K562 (cell line): ENCODE measurements around the gene GUCA1A. TPM values are rescaled to one million over a fixed set of nuclear protein-coding genes. Genes with fewer than 3 reads are reported as not detected.
"Not testable (repeated sequence)": the region's sequence is repeated elsewhere in the genome, so short reads cannot be mapped to it uniquely, and the experiment has no call there.

ENCODE experiments used
- ATAC-seq: fragments of 200-7000 bp; cut with Tn5 transposase; 3 replicates; pipeline ENCODE4 v1.9.1; 2020; ENCODE audit warnings: moderate library complexity
- BruUV-seq: library from RNA; stranded (reverse); fragments of 400-500 nt; replicated peaks from 2 replicates; lab custom pipeline; 2021; lab: Mats Ljungman, UMichigan
- CTCF ChIA-PET: fragments of 300-600 bp; formaldehyde crosslinking; extraction: SDS; loops from one replicate; lab custom pipeline; 2021; ENCODE audit warnings: low intra/inter-chr PET ratio; lab: Yijun Ruan, JAX
- POLR2A ChIA-PET: fragments of 300-600, 350-650 bp; sonication (Branson Sonifier 250); formaldehyde crosslinking; extraction: SDS; loops from one replicate; lab custom pipeline; 2021; ENCODE audit warnings: antibody characterized with exemption, inconsistent platforms; lab: Yijun Ruan, JAX
- DNase-seq, 4 experiments: peaks; one replicate each; pipeline versions ENCODE4 v3.0.0 to v3.0.0-alpha.2; 2011 to 2018; ENCODE audit warnings: low spot score in 3 of 4, mixed read lengths in 3 of 4; ENCODE audit errors: extremely low read depth in 1 of 4
- FAIRE-seq: peaks from 2 replicates; lab custom pipeline; 2011; peaks lifted over from hg19 to GRCh38; lab: Jason Lieb, UNC
- H2AFZ ChIP-seq: 2 replicates; pipeline ENCODE4 v1.6.0; 2011; ENCODE audit warnings: low read depth, low read length, control low read depth, inconsistent platforms
- H3K27ac ChIP-seq: fragments of 200-600 bp; 3 replicates; pipeline ENCODE4 v1.8.0; 2011; ENCODE audit warnings: low read depth, mild to moderate bottlenecking, control low read depth, inconsistent platforms, low read length, moderate library complexity, mixed read lengths; ENCODE audit errors: extremely low read depth
- H3K27me3 ChIP-seq, 2 experiments: fragments of 300-600 bp in 1 of 2; 2 replicates in 1 of 2; 3 replicates in 1 of 2; pipeline versions ENCODE4 v1.6.0 to v1.8.0; 2011; ENCODE audit warnings: inconsistent platforms in 2 of 2, low read length in 2 of 2, mild to moderate bottlenecking in 1 of 2, mixed read lengths in 1 of 2, moderate library complexity in 1 of 2; ENCODE audit not compliant: control insufficient read depth in 2 of 2, insufficient read depth in 2 of 2
- H3K36me3 ChIP-seq: fragments of 300-600 bp; 3 replicates; pipeline ENCODE4 v1.8.0; 2011; ENCODE audit warnings: mild to moderate bottlenecking, low read length, inconsistent platforms; ENCODE audit not compliant: control insufficient read depth, insufficient read depth
- H3K4me1 ChIP-seq, 2 experiments: fragments of 200-600 bp in 1 of 2; replicated peaks in 1 of 2; 2 replicates in 1 of 2; 3 replicates in 1 of 2; pipeline versions ENCODE4 v1.5.1 to v1.8.0; 2011; ENCODE audit warnings: inconsistent platforms in 2 of 2, low read length in 2 of 2, mild to moderate bottlenecking in 1 of 2, mixed read lengths in 1 of 2, moderate library complexity in 1 of 2; ENCODE audit not compliant: control insufficient read depth in 2 of 2, insufficient read depth in 2 of 2
- H3K4me2 ChIP-seq: 2 replicates; pipeline ENCODE4 v1.6.1; 2011; ENCODE audit warnings: low read length, control low read depth, inconsistent platforms, mixed read lengths; ENCODE audit not compliant: insufficient read depth
- H3K4me3 ChIP-seq: fragments of 200-600 bp; sonication (generic), shearing (Covaris generic); 2 replicates; pipeline ENCODE4 v1.5.1; 2016; ENCODE audit warnings: control low read depth, inconsistent platforms
- H3K79me2 ChIP-seq: fragments of 200-600 bp; 3 replicates; pipeline ENCODE4 v1.8.0; 2011; ENCODE audit warnings: low read length, inconsistent platforms; ENCODE audit not compliant: control insufficient read depth, insufficient read depth
- H3K9ac ChIP-seq, 2 experiments: 2 replicates each; pipeline versions ENCODE4 v1.6.0 to v1.6.1; 2011; ENCODE audit warnings: low read depth in 2 of 2, low read length in 2 of 2, control low read depth in 1 of 2, inconsistent platforms in 1 of 2, mild to moderate bottlenecking in 1 of 2, mixed read lengths in 1 of 2; ENCODE audit not compliant: insufficient read depth in 1 of 2
- H3K9me1 ChIP-seq: one replicate; pipeline ENCODE4 v1.6.0; 2011; ENCODE audit warnings: inconsistent platforms, mild to moderate bottlenecking, low read length, moderate library complexity; ENCODE audit not compliant: control insufficient read depth, insufficient read depth
- H3K9me3 ChIP-seq: replicated peaks from 2 replicates; pipeline ENCODE4 v1.5.1; 2011; ENCODE audit warnings: low read depth, low read length, inconsistent platforms; ENCODE audit not compliant: control insufficient read depth, insufficient read depth
- H4K20me1 ChIP-seq: replicated peaks from 2 replicates; pipeline ENCODE4 v1.6.1; 2011; ENCODE audit warnings: low read length, inconsistent platforms, mixed read lengths; ENCODE audit not compliant: control insufficient read depth, insufficient read depth
- ADNP ChIP-seq: fragments of 200-800 bp; sonication (Bioruptor generic); IDR thresholded peaks from 2 replicates; pipeline ENCODE4 v1.6.1; 2016; ENCODE audit warnings: missing genetic modification characterization, missing compliant biosample characterization
- BCOR ChIP-seq: fragments of 450-650 bp; IDR thresholded peaks from 2 replicates; pipeline ENCODE4 v1.6.1; 2016
- BRD9 ChIP-seq: fragments of 450-650 bp; IDR thresholded peaks from 2 replicates; pipeline ENCODE4 v1.6.1; 2018; ENCODE audit warnings: low read depth; ENCODE audit not compliant: partially characterized antibody
- HDAC1 ChIP-seq, 2 experiments: fragments of 450-650 bp; IDR thresholded peaks; 2 replicates each; pipeline ENCODE4 v1.6.1; 2016 to 2017; ENCODE audit warnings: inconsistent platforms in 1 of 2, mild to moderate bottlenecking in 1 of 2, moderate library complexity in 1 of 2
- HDAC2 ChIP-seq: fragments of 450-650 bp; IDR thresholded peaks from 2 replicates; pipeline ENCODE4 v1.6.1; 2016; ENCODE audit warnings: mild to moderate bottlenecking
- KDM1A ChIP-seq, 2 experiments: fragments of 450-650 bp; IDR thresholded peaks; 2 replicates each; pipeline ENCODE4 v1.6.1; 2016; ENCODE audit warnings: mild to moderate bottlenecking in 2 of 2
- OTX1 ChIP-seq: fragments of 450-650 bp; formaldehyde crosslinking; IDR thresholded peaks from 2 replicates; pipeline ENCODE4 v1.4.0; 2022; ENCODE audit warnings: mild to moderate bottlenecking
- PHF20 ChIP-seq: fragments of 450-650 bp; IDR thresholded peaks from 2 replicates; pipeline ENCODE4 v1.6.1; 2018; ENCODE audit not compliant: partially characterized antibody
- RBM25 ChIP-seq: fragments of 200-400 bp; formaldehyde crosslinking; IDR thresholded peaks from 2 replicates; pipeline ENCODE4 v1.6.1; 2018; ENCODE audit warnings: low read length, low read depth, moderate library complexity; ENCODE audit not compliant: severe bottlenecking
- SMARCA5 ChIP-seq: fragments of 450-650 bp; IDR thresholded peaks from 2 replicates; pipeline ENCODE4 v1.6.1; 2016
- ZFP36 ChIP-seq: fragments of 150-350 bp; IDR thresholded peaks from 2 replicates; pipeline ENCODE4 v1.6.1; 2018; ENCODE audit warnings: low read length, low read depth; ENCODE audit not compliant: partially characterized antibody
- WGBS: fragments of 100-300 bp; shearing (Covaris generic); methylation state at CpG from one replicate; pipeline ENCODE4 v1.1.6; 2016; ENCODE audit warnings: low coverage, mixed read lengths; ENCODE audit not compliant: insufficient coverage; ENCODE audit errors: missing lambda C conversion rate; 5-methylcytosine and 5-hydroxymethylcytosine counted together
- in situ Hi-C: fragments of 300-500 bp; cut with MboI; formaldehyde crosslinking; loops from 4 replicates; pipeline ENCODE4 v1.15.0; 2018; ENCODE audit warnings: inconsistent platforms, mixed read lengths
- intact Hi-C: fragments of 100-400 bp; cut with micrococcal nuclease; formaldehyde crosslinking; loops from 2 replicates; pipeline ENCODE4 v1.14.2; 2022
- polyA plus RNA-seq, 8 experiments: library from polyadenylated mRNA; depleted of rRNA in 4 of 8; stranded (reverse) in 5 of 8; unstranded in 3 of 8; fragments of >200 nt; fragmentation: Nextera tagmentation in 2 of 8; fragmentation: Illumina TruSeq in 1 of 8; extraction: Ambion mirVana in 2 of 8; extraction: Trizol in 1 of 8; gene quantifications; 2 replicates each; pipeline versions ENCODE4 v1.2.1 to v1.2.3, GENCODE V29; 2011 to 2014; ENCODE audit warnings: inconsistent platforms in 1 of 8, missing spikeins in 1 of 8
- total RNA-seq, 7 experiments: library from RNA; depleted of rRNA in 6 of 7; stranded (reverse); fragments of >200 nt in 6 of 7; fragmentation: Illumina TruSeq in 2 of 7; extraction: Trizol in 2 of 7; gene quantifications; 2 replicates each; pipeline versions ENCODE4 v1.2.1 to v1.2.3, GENCODE V29; 2011 to 2021; ENCODE audit warnings: low replicate concordance in 1 of 7

GUCA1A gene
- total and polyA plus RNA-seq, 9 of the 15 experiments (the other 6 are each of a cell fraction or from before 2014, with no cell fraction given) = not detected

DNA sequence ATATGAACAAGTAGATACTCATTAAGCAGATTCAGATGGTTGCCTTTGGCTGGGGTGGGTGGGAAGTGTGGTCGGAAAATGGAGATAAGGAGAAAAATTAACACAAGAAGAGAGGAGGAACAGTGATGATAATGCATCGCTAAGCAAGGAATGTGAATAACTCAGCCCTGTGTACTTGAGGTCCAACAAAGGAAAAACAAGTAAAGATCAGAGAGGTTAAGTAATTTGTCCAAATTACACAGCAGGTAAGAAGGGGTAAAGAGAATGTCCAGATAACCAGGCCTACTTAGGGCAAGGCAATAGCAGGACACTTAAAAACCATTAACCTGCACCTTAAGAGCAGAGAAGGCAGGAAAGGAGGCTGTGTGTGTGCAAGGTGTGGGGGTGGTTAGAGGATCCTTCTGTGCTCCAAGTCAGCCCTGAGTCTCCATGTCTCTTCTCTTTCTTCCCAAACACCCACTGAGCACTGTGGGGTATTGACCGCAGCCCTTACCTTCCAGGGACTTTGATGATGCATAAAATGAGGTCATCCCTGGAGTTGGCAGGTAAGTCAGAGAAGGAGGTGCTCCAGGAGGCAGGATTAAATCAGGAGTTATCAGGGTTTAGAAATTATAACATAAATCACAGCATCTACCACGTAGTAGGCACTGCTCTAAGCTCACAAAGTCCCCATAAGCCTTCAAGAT lies 20.5 kb upstream of the GUCA1A start:
- DNase-seq, H3K4me2 ChIP-seq, in situ Hi-C loops, H3K9me1 ChIP-seq, H3K4me3 ChIP-seq, BruUV-seq, H3K79me2 ChIP-seq, H3K27ac ChIP-seq, H3K9me3 ChIP-seq, H3K36me3 ChIP-seq, H3K9ac ChIP-seq, intact Hi-C loops, ATAC-seq, FAIRE-seq, H4K20me1 ChIP-seq, H2AFZ ChIP-seq: not testable (repeated sequence)
- H3K27me3 ChIP-seq = peaks cover 9 to 28% of the 10 kb centered on the region in 2 experiments; a peak in 4 of 5 replicates
- ChIA-PET CTCF (interaction anchor here (0.5 kb wide), 1 partner anchor 377 kb away, joined by 3 read pairs; no protein-coding TSS in a partner anchor), POLR2A (interaction anchor here (3.2 kb wide), 1 partner anchor 14 kb away, joined by 18 read pairs; no protein-coding TSS in a partner anchor)
- peaks cover 5 to 11% of the 10 kb centered on the region in 2 experiments; a peak in 4 of 5 replicates for H3K4me1 ChIP-seq
- WGBS = 2% methylated on average over 3 of the region's 4 CpGs
- TF ChIP-seq HDAC1 (IDR thresholded peaks at IDR 0.05) = peak in 1 of 2 experiments; percentile 49; a peak in 1 of 4 replicates
- peak; percentile 76 for TF ChIP-seq ZFP36
- TF ChIP-seq PHF20 = peak; percentile 17
- TF ChIP-seq ADNP (tag) = peak; percentile 42; the same call in 1 of the 2 replicates
- peak; percentile 58 for TF ChIP-seq BRD9
- 0 out of 2 replicates have a peak, but pooled peaks have one; percentile 26 for TF ChIP-seq OTX1 (CRISPR knock-in tag)
- TF ChIP-seq HDAC2 = peak; percentile 46; the same call in 1 of the 2 replicates
- TF ChIP-seq BCOR = peak; percentile 94
- peak; percentile 74 to 84 for TF ChIP-seq KDM1A (IDR thresholded peaks at IDR 0.05)
- TF ChIP-seq RBM25 = peak; percentile 57
- 0 out of 2 replicates have a peak, but pooled peaks have one; percentile 74 for TF ChIP-seq SMARCA5
